ENCODE measurements around the gene PLXNA2.

Gene PLXNA2

DNA sequence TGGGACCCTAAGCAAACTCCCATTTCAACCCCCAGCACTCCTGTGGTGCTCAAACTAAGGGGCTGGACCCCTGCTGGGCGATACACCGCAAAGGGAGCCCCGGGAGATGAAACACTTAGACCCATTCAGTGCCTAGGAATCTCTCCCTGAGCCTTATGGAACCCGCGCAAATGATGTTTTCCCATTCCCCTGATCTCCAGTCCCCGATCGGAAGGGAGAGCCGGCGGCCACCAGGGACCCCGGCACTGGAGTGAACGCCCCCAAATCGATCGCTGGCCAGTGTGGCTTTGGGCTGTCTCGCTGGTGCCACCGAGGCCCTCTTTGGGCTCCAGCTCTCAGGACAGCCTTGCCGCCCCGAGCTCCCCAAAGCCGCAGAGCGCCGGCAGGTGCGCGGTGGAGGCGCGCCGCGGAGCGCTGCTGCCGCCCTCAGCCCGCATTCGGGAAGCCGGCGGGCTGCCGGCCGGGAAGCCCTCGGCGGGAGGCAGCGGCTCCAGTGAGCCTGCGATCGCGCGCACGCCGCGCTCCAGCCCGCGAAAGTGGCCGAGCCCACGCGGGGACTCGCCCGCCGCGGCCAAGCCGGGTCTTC, 1.1 kb downstream of the PLXNA2 start:
- no peak for DNase-seq (ENCODE audit: low read depth in 2 of 2)

DNA sequence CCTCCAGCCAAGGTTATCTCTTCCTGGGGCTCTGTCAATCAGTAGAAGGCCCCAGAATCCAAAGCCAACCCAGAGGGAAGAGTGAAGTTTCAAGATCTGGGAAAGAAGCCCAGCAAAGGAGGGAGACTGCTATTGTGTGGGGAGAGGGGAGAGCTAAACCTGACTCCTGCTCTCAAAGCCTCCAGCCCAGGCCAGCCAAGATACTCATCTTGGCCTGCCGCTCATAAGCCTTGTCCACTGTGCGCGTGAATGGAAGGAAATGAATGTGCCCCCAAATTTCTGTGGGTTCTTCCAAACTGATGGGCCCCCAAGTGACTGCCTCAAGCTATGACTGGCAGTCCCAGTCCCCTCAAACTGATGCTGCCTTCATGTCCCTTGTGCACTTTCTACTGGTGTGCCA, 2.0 kb downstream of the PLXNA2 start:
- no peak for DNase-seq (ENCODE audit: low read depth in 2 of 2)

DNA sequence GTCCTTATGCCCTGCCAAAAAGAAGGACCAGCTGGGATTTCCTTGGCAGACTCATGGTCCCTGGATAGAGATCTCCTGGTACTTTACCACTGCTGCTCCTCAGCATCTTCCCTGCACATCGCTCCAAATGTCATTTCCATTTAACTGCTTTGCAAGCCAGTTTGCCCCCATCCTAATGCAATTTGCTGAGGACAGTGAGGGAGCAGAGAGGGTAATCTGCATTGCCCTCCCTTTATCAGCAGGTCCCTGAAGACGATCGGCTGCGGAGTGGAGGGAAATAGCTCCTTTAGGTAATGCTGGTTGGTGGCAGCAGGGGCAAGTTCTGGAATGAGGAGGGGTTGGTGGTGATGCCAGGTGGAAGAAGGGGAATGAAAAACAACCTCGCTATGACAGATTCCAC, 2.7 kb downstream of the PLXNA2 start:
- no peak for DNase-seq (ENCODE audit: low read depth in 2 of 2)

DNA sequence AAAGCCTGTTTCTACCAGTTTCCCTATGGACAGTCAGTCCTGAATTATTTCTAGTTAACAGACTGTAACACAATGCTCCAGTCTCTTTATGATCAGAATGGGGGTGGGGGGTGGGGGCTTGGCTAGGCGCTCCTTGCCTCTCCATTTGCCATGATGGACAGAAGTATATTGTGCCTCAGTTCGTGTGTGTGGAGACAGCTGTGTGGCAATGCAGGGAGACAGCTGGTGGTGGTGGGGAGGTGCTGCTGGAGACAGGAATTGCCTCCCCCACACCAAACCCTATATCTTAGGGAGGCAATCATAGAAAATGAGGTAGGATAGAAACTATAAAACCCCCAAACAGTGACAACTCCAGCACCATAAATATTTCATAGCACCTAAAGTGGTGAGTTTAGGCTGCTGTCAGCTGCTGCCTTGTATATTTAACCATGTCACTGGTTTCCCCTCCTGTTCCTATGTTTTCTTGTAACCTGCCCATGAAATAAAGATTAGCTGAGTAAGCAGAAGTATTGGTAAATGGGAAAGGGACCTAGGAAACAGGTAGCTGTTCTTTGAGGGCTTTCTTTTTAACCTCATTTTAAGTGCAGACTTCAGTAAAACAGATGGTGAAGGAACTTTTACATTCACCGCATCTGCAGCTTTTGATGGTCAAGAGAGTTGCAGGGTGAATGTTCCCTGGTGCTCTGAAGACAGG, 3.4 kb downstream of the PLXNA2 start:
- no peak for DNase-seq (ENCODE audit: low read depth in 2 of 2)

DNA sequence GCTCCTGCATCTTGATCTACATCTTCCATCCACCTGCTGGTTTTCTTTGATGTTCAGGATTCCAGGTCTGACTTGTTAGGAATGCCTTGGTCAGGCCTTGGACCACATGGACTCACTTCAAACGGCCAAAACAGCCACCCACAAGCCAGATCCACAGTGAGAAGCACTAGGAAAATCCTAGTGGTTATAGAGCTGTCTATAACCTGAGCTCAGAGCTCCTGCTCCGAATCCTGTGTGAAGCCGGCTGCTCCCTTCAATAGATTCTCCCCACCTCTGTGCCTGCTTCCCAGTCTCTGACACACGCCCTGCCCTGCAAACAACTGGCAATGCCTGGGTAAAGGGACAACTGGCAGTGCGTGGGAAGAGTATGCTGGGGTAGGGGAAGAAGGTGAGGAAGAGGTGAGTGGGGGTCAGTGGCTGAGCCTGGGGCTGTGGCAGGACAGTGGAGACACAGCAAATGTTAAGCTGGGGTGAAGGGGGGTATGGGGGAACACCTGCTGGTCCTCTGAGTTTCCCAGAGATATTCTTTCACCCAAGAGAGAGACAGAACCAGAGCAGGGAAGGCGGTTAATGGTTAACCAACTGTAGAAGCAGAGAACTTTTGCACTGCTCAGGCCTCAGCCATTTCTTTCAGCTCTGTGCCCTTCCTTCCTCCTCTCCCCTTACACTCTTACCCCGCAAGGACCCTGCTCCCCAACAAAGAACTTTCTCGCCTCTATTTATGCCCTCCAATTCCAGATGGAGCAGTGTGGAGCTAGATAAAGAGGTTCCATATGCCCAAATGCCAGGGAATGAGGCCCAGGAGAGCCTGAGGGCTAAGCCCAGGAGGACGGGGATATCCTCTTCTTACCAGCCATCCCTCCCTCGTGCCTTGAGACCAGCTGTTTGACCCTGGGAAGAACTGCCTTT, 4.5 kb downstream of the PLXNA2 start:
- DNase-seq (ENCODE audit: low read depth in 2 of 2), result no peak

DNA sequence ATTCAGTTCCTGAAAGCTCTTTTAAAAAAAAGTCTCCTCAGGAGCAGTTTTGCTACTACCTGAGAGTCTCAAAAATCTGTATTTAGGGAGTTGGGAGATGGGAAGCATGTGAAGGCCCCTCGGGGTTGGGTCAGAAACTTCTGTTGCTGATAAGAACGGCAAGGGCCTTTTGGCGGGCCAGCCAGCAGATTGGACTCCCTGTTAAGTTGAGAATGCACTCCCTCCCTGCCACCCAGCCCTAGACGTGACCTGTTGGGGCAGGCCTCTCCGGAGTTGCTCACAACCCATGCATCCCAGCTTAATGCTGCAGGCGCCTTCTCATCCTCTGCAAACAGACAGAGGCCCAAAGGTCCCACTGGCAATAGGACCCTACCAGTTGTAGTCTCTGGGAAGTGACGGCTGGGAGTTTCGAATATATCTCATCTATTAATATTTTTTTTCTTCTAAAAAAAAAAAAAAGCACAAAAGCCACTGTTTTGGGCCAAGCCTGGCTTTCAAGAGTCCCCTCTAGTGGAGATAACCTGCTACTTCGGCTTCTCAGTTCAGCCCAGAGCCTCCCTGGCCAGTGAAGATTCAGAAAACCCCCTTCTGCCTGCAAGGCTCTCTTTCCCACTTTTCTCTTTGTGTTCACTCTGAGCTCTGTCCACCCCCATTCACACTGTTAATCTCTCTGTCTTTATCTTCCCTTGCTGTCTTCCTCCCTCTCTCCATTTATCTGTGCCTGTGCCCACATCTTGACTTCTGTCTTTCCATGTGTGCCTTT, 5.3 kb downstream of the PLXNA2 start:
- no peak for DNase-seq (ENCODE audit: low read depth in 2 of 2)

DNA sequence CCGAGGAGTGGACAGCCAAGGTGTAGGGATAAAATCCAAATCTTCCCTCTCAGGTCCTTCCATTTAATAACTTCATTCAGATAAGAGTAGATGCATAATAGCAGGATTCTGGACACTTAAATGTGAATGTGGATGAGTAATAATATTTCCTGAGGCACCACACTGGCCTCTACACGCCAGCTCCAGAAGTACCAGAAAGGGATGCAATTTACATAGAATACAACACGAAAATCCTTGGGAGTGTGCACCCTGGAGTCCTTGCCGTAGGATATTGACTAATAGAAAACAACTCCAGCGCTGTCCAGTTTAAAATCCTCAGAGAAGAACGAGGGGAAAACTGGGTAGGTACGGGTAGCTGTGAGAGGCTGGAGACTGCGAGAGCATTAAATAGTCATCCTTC, 6.9 kb downstream of the PLXNA2 start:
- DNase-seq (ENCODE audit: low read depth in 2 of 2), result no peak

DNA sequence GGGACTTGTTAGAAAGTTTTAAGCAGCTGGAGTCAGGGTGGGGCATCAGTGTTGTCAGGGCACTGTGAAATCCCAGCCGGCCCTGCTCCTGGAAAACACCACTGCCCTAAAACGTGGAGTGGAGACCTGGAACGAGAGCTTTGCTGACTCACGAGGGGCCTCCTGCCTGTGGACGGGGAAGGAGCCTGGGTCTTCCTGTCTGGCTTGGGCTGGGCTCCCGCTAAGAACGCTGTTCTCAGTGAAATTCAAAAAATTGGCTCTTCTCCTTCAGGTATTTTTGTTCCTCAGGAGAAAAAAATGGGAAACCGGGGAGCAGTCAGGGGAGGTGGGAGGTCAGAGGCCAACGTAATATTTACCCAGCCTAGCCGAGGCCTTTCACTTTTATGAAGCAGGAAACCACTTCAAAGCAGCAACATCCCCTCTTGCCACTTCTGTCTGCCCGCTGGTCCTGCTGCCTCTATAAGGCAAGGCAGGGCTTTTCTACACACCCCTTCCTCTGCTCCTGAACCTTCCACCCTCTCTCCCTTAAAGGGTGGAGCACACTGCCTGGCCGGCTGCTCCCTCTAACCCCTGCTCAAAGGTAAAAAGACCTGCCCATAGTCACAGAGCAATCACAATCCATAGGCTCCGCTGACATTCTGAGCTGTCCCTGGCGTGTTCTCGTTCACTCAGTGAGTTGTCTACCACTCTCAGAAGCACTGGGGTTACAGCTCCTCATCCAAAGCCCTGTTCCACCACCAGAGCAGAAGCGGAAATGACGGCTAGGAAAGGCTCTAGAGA, 8.0 kb downstream of the PLXNA2 start:
- no peak for DNase-seq (ENCODE audit: low read depth in 2 of 2)

DNA sequence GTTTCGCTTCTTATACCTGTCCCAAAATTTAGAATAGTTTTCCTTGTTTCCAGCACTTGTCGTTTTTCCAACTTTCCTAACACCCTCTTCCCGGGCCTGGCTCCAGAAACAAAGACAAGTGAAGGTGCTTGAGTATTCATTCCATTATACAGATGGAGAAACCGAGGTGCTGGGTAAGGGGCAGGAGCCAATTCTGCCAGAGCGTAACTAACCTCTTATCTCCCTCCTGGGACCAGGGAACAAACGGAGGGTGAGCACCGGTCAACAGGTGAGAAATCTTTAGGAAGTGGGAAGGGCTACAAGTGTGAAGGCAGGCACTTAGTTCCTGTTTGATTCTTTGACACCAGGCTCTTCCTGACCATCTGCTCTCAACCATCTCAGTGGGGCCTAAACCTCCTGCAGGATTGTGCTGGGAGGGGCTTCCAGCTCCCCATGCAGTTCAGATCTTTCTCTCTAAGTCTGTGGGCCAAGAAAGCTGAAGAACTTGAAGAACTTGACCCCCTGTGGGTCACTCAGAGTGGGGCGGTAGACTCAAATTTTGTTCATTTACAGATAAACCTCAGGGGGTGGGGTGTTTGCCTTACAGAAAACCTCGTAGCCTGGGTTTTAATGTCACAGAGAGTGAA, 8.7 kb downstream of the PLXNA2 start:
- DNase-seq (ENCODE audit: low read depth in 2 of 2), result no peak

DNA sequence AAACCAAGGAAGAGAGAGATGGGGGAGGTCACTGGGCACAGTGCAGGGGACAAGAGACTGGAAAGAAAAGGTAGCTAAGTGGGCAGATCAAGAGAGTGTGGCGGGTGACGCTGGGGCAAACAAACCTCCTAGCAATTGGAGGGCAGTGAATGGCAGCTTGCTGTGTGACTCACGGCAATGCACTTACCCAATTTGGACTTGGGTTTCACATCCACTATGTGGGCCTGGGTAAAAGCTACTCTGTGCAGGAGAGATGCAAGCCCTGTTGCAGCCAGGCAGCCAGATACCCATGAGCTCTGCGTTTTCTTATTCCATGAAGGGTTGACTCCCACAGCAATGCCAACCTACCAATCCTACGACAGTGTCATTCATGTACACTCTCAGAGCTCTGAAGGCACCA, 9.5 kb downstream of the PLXNA2 start:
- no peak for DNase-seq (ENCODE audit: low read depth in 2 of 2)

DNA sequence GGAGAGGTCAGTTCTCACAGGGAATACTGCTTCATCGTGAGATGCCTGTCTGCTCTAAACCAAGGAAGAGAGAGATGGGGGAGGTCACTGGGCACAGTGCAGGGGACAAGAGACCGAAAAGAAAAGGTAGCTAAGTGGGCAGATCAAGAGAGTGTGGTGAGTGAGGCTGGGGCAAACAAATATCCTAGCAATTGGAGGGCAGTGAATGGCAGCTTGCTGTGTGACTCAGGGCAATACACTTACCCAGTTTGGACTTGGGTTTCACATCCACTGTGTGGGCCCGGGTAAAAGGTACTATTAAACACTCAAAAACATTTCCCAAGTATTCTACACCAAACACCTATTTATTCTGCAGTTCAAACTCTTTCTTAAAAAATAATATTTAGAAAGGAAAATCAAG, 10.2 kb downstream of the PLXNA2 start:
- no peak for DNase-seq (ENCODE audit: low read depth in 2 of 2)

DNA sequence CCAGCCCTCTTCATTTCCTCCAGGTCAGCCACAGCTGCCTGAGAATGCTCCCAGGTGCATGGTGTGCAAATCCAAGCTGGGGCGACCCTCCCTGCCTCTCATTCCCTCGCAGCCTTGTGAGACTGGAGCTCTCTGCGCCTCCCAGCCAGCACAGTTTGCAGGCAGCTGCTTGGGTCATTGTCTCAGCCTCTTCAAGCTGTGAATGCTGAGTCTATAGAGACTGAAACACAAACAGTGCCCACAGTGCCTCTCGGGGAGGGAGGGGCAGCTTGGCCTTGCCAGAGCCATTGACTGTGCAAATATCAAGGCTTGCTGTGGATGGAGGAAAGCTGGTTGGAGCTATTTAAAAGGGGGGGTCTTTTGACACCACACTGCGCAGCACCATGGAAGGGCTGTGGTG, 10.6 kb downstream of the PLXNA2 start:
- DNase-seq (ENCODE audit: low read depth in 2 of 2), result no peak

DNA sequence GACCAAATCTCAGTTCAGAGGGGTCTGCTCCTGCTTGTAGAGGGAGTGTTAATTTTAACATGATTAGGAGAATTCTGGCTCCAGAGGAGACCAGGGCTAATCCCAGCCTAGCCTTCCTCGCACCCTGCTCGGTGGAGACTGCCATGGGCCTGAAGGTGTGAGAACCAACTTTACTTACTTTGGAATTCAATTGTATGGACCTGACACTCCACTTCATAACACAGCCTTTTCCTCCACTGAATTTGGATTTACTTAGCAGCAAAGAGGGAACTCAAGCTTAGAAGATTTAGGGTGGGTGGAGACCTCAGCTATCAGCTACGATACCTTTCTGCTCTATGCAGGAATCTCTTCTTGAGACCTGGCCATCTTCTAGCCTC, 11.5 kb downstream of the PLXNA2 start:
- DNase-seq (ENCODE audit: low read depth in 2 of 2), result no peak

DNA sequence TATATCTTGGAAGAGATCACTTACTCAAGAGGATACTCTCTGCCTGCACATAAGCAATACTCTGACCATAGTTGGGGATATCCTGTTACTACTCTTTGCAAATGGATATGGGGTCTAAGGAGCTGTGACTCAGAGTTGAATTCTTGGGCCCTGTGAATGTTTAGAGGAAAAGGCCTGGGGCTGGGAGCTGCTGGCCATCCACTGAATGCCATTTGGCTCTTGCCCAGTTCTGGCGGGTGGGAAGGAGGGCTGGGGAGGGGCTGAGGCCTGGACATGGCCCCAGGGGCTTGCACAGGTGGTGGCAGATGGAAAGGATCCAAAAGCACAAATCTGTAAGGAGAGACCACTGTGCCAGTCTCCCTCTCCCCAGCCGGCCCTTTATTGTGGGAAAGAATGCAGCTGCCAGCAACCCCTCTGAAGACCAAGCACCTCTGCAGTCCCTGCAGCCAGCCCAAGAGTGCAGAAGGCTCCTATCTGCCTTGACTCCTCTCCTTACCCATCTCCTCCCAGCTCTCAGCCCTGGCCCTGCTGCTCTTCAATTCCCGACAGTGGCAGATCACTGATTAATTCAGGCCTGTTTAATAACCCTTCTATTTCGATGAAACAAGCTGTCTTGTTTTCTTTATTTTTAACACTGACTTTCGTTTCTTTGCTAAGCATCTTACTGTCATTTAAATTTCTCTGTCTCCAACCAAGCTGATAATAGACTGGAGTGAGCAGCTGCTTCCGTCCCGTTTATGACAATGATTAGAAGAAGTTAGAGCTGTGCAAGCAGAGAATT, 12.1 kb downstream of the PLXNA2 start:
- DNase-seq (ENCODE audit: low read depth in 2 of 2), result no peak

DNA sequence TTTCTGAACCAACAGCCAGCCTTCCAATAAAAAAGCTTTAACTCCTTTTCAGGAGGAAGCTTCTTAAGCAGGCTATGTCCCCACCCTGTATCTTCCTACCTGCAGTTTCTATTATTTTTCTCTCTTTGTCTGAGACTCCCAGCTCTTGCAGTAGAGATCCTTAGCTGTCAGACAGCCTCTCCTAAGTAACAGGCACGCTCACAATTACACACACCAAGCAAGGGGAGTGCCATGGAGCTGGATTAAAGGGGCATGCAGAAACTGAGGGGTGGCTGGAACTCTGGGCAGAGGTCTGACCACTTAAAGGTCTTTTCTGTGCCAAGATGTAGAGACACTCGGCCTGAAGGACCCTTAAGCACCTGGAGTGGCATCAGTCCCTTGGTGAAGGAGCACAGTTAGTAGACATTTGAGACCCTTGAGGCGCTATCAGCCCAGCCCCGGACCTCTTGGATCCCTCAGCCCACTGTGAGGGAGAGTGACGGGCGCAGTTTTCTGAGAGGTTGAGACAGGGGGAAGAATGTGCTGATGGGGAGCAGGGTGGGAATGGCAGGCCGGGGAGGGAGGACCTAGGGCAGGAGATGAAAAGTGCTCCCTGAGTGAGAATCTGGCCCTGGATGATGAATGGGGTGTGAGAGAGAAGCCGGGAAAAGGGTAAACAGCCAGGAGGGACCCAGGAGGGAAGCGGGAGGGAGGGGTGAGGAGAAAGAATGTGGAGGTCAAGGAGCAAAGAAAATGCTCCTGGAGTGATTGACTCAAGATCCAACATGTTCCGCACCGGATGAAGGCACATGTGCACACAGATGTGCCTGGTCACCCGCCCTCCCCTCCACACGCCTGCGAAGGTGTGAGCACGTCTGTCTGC, 13.3 kb downstream of the PLXNA2 start:
- DNase-seq (ENCODE audit: low read depth in 2 of 2), result no peak

DNA sequence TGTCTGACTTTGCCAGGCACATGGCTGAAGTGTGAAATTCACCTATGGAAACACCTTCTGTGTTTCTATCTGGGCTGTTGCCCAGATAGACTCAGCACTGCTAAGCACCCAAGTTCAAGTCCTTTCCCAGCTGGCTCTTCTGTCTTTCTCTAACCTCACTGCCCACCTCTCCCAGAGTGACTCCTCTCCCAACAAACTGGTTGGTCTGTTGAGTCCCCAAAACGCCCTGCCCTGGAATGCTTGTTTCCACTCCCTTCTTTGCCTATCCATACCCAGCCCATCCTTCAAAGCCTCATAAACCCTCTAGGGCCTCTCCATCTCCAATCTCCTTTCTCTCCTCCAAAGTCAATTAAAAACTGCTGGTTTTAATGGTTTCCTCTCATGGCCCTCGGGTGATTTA, 15.6 kb downstream of the PLXNA2 start:
- DNase-seq (ENCODE audit: low read depth in 2 of 2), result no peak

DNA sequence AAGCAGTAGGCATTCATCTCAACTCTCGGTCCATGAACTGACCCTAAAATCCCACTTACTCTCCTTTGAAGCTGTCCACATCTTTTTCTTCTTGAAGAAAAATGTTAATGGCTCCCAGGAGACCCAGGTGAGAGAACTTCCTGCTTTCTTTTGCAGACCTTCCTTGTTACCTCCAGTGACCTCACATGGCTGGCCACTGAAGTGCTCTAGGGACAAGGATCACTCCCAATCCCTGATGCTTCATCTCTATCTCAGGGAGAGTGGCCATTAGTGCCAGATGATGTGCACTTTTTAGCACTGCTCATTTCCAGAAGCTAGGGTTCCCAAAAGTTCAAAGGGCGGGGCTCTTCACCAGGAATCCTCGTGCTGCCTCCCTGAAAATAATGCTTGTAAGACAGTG, 16.2 kb downstream of the PLXNA2 start:
- no peak for DNase-seq (ENCODE audit: low read depth in 2 of 2)

DNA sequence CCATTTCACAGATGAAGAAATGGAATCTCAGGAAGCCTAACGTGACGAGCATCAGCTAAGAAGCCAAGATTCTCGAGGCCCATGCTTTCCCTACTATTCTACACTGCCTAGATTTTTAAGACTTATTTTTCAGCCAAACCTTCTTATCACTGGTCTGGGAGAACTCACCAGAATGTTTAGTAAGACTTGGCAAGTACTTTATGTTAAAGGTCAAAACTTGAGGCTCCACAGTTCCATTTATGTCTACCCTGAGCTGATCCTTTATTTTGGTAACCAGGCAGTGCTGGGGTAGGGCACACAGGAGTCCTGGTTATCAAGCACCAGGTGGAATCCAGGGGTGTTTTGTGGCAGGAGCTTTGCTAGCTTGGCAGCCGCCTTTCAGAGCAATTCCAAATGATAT, 16.8 kb downstream of the PLXNA2 start:
- DNase-seq (ENCODE audit: low read depth in 2 of 2), result no peak
